Endometrium (tissue), 2 donors: ENCODE data around the gene TMTC1.
A peak's percentile ranks its signal among the peaks of the same experiment; 100 is the strongest.

ENCODE experiments used
- FAIRE-seq: peaks from 2 replicates; lab custom pipeline; 2012; peaks lifted over from hg19 to GRCh38; lab: Jason Lieb, UNC
- donor health status: control.
- donor health status: control.

Gene TMTC1

GRCh38 chr12:29531471-29531870, 252.3 kb downstream of the TMTC1 start:
- FAIRE-seq: no peak

- no peak for FAIRE-seq
These were observed 253.3 kb downstream of the TMTC1 start for GRCh38 chr12:29530436-29530835.

GRCh38 chr12:29528161-29528560, 255.6 kb downstream of the TMTC1 start:
- no peak for FAIRE-seq

- no peak for FAIRE-seq
These were observed 261.8 kb downstream of the TMTC1 start for GRCh38 chr12:29521951-29522350.

- FAIRE-seq: peak; percentile 80
These were observed 264.1 kb downstream of the TMTC1 start for GRCh38 chr12:29519585-29520182.

- FAIRE-seq: no peak
These were observed 265.3 kb downstream of the TMTC1 start for GRCh38 chr12:29518407-29518806.

- no peak for FAIRE-seq
These were observed 266.5 kb downstream of the TMTC1 start for GRCh38 chr12:29517264-29517663.

- FAIRE-seq: no peak
These were observed 267.3 kb downstream of the TMTC1 start for GRCh38 chr12:29516431-29516875.

GRCh38 chr12:29510591-29511185, 273.1 kb downstream of the TMTC1 start:
- FAIRE-seq: no peak

- no peak for FAIRE-seq
These were observed 274.2 kb downstream of the TMTC1 start for GRCh38 chr12:29509503-29509902.

- FAIRE-seq: no peak
These were observed 274.8 kb downstream of the TMTC1 start for GRCh38 chr12:29508949-29509348.

- no peak for FAIRE-seq
These were observed 278.6 kb downstream of the TMTC1 start for GRCh38 chr12:29505122-29505521.

- no peak for FAIRE-seq
These were observed 280.5 kb downstream of the TMTC1 start for GRCh38 chr12:29503283-29503682.

GRCh38 chr12:29499235-29499634, 284.5 kb downstream of the TMTC1 start:
- no peak for FAIRE-seq

- no peak for FAIRE-seq
These were observed 286.2 kb downstream of the TMTC1 start, which contains the start of gene OVCH1 for GRCh38 chr12:29497588-29497987. Gene OVCH1 (minus strand): TSS chr12:29497686. CDS start chr12:29497686, 0 bp downstream.

GRCh38 chr12:29492891-29493290, 290.9 kb downstream of the TMTC1 start:
- FAIRE-seq: no peak

GRCh38 chr12:29486972-29487371, 296.8 kb downstream of the TMTC1 start:
- FAIRE-seq: no peak

- no peak for FAIRE-seq
These were observed 320.5 kb downstream of the TMTC1 start for GRCh38 chr12:29463198-29463597.

GRCh38 chr12:29460082-29460481, 323.7 kb downstream of the TMTC1 start:
- FAIRE-seq: no peak

- FAIRE-seq: no peak
These were observed 328.7 kb downstream of the TMTC1 start for GRCh38 chr12:29455087-29455486.

GRCh38 chr12:29451888-29452287, 331.9 kb downstream of the TMTC1 start:
- FAIRE-seq: no peak
